Medulla oblongata (tissue), 1 donor: ENCODE measurements around the gene MRPL54.

Experiments
- DNase-seq: peaks from one replicate; pipeline ENCODE4 v3.0.0-alpha.2; 2015; ENCODE audit errors: extremely low spot score

MRPL54 gene

GRCh38 chr19:3762501-3763459, at the start of gene MRPL54:
Gene MRPL54 (plus strand): TSS chr19:3762682. CDS start chr19:3762701, 19 bp downstream.
- peak; percentile 100 for DNase-seq

GRCh38 chr19:3716147-3716668, 46.3 kb upstream of the MRPL54 start:
- DNase-seq = no peak

GRCh38 chr19:3719868-3720267, 42.6 kb upstream of the MRPL54 start:
- DNase-seq = no peak

- no peak for DNase-seq
These were observed 42.0 kb upstream of the MRPL54 start for GRCh38 chr19:3720349-3720917.

- peak; percentile 43 for DNase-seq
These were observed 41.2 kb upstream of the MRPL54 start for GRCh38 chr19:3721131-3721886.

- no peak for DNase-seq
These were observed 40.5 kb upstream of the MRPL54 start for GRCh38 chr19:3721887-3722442.

GRCh38 chr19:3722443-3723109, 39.9 kb upstream of the MRPL54 start:
- DNase-seq = no peak

GRCh38 chr19:3723110-3723488, 39.4 kb upstream of the MRPL54 start:
- DNase-seq = no peak

GRCh38 chr19:3723883-3724282, 38.6 kb upstream of the MRPL54 start:
- DNase-seq = no peak

- DNase-seq = no peak
These were observed 37.4 kb upstream of the MRPL54 start for GRCh38 chr19:3725121-3725520.

- no peak for DNase-seq
These were observed 36.7 kb upstream of the MRPL54 start for GRCh38 chr19:3725640-3726310.

- no peak for DNase-seq
These were observed 32.0 kb upstream of the MRPL54 start for GRCh38 chr19:3730457-3730958.

GRCh38 chr19:3732108-3732507, 30.4 kb upstream of the MRPL54 start:
- DNase-seq = no peak

- no peak for DNase-seq
These were observed 28.8 kb upstream of the MRPL54 start for GRCh38 chr19:3733549-3734309.

GRCh38 chr19:3734310-3734600, 28.2 kb upstream of the MRPL54 start:
- no peak for DNase-seq

GRCh38 chr19:3736106-3736724, 26.3 kb upstream of the MRPL54 start:
- DNase-seq = no peak

GRCh38 chr19:3737487-3738205, 24.8 kb upstream of the MRPL54 start:
- DNase-seq = no peak

GRCh38 chr19:3738477-3739220, 23.8 kb upstream of the MRPL54 start:
- no peak for DNase-seq
